AG10803 (cell line): ENCODE measurements around the gene NOS1AP.
"Not testable (repeated sequence)": the region's sequence is repeated elsewhere in the genome, so short reads cannot be mapped to it uniquely, and the experiment has no call there.

ENCODE experiments used
- DNase-seq: peaks from one replicate; pipeline ENCODE4 v3.0.0; 2010; ENCODE audit warnings: low read depth
- H3K4me3 ChIP-seq: 2 replicates; pipeline ENCODE4 v1.5.1; 2011; ENCODE audit warnings: mild to moderate bottlenecking, low read length, control low read depth
- CTCF ChIP-seq: conservative IDR thresholded peaks from 2 replicates; pipeline ENCODE4 v1.5.1; 2011; ENCODE audit warnings: mild to moderate bottlenecking, low read length, control low read depth, inconsistent platforms

The NOS1AP gene

GRCh38 chr1:162416215-162416614 lies 346.7 kb downstream of the NOS1AP start:
- no peak for TF ChIP-seq CTCF
- DNase-seq: no peak
- no peak overlapping the region for H3K4me3 ChIP-seq

GRCh38 chr1:162416909-162417308 lies 347.4 kb downstream of the NOS1AP start:
- no peak for TF ChIP-seq CTCF
- no peak overlapping the region for H3K4me3 ChIP-seq
- DNase-seq: no peak

GRCh38 chr1:162417650-162418049 lies 348.2 kb downstream of the NOS1AP start:
- TF ChIP-seq CTCF: no peak
- H3K4me3 ChIP-seq: no peak overlapping the region

GRCh38 chr1:162418584-162418983 lies 349.1 kb downstream of the NOS1AP start:
- not testable (repeated sequence) for H3K4me3 ChIP-seq, DNase-seq

More at GRCh38 chr1:162417650-162418049, 348.2 kb downstream of the NOS1AP start:
- no peak for DNase-seq

- not testable (repeated sequence) for DNase-seq, H3K4me3 ChIP-seq
Observed at GRCh38 chr1:162419450-162419931, 350.0 kb downstream of the NOS1AP start.
